ENCODE measurements around the gene PPP1R9B.

The PPP1R9B gene

DNA sequence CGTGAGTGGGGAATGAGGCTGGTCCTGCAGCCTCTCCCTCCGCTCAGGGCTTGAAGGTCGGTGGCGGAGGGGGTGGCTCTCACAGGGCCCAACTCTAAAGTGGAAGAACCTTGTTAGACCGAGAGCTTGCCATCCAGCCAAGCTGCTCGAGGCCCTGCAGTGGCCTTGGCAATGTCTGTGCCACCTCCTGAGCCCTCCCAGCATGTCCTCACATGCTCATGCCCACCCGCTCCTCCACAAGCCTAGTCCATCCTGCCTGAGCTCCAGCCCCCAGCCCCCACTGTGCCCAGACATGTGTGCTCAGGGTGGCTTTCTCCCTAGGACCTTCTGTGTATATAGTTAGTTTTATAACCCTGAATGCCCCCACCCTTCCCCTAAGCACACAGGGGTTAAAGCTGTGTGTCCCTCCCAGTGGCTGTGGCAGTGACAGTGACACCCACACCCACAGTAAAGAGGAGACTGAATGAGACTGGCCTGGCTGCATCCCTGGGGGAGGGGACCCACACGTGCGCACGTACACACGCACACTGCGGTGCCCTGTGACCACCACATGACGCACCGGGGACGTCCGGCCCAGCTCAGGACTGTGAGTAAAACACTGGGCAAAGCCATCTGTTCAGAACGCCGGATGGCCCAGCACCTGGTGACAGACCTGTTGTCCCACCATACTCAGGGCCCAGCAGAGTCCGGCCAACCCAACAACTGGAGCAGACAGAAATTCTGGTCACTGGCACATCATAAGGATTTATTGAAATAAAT, 39.7 kb downstream of the PPP1R9B start:
- no peak for DNase-seq (ENCODE audit: low spot score)
- Histone ChIP-seq H3K14ac (ENCODE audit: low read length) (no peak overlapping the region), H4K8ac (ENCODE audit: low read depth, low read length) (no peak overlapping the region), H2AK5ac (ENCODE audit: low read depth, low read length) (peak overlapping the region; percentile 34), H2AFZ (ENCODE audit: low read length) (no peak overlapping the region), H3K4me1 (ENCODE audit: control insufficient read depth in 2 of 2, insufficient read depth in 1 of 2, low read depth in 1 of 2, low read length in 2 of 2) (peaks cover 18 to 21% of the 10 kb centered on the region in 2 donors), H3K9me3 (replicated peaks in 1 of 2; ENCODE audit: control insufficient read depth in 2 of 2, insufficient read depth in 1 of 2, low read depth in 1 of 2, low read length in 2 of 2) (no peaks in the 10 kb centered on the region), H3K4me3 (ENCODE audit: low read length in 2 of 2) (no peak overlapping the region), H3K27ac (replicated peaks; ENCODE audit: low read length) (peak overlapping the region; percentile 18), H3K36me3 (replicated peaks in 1 of 2; ENCODE audit: control insufficient read depth in 2 of 2, insufficient read depth in 2 of 2, low read length in 2 of 2) (peaks cover 18 to 47% of the 10 kb centered on the region in 2 donors), H3K4ac (ENCODE audit: low read length) (no peak overlapping the region), H3K23ac (ENCODE audit: low read depth, low read length, poor library complexity) (peak overlapping the region; percentile 22), H2BK15ac (ENCODE audit: low read length) (no peak overlapping the region), H3K27me3 (ENCODE audit: control insufficient read depth in 3 of 3, insufficient read depth in 3 of 3, low read depth in 1 of 3, low read length in 3 of 3) (no peaks in the 10 kb centered on the region), H2BK12ac (ENCODE audit: low read length) (peak overlapping the region; percentile 95), H3K4me2 (ENCODE audit: insufficient read depth, low read length, poor library complexity, severe bottlenecking) (no peak overlapping the region), H4K91ac (ENCODE audit: low read depth, low read length, poor library complexity) (no peak overlapping the region), H2BK120ac (ENCODE audit: low read depth, low read length) (no peak overlapping the region), H2BK5ac (ENCODE audit: low read length) (peak overlapping the region; percentile 76), H3K9ac (ENCODE audit: low read depth, low read length, poor library complexity) (peak overlapping the region; percentile 54), H3K18ac (ENCODE audit: low read length) (peak overlapping the region; percentile 78), H3K79me1 (ENCODE audit: low read depth, low read length) (peaks cover 2% of the 10 kb centered on the region)
- no CpG with 5 or more reads among the region's 19 CpGs for WGBS, 2 donors (ENCODE audit: extremely low coverage in 2 of 2, insufficient read length in 2 of 2, insufficient replicate concordance in 1 of 2)

DNA sequence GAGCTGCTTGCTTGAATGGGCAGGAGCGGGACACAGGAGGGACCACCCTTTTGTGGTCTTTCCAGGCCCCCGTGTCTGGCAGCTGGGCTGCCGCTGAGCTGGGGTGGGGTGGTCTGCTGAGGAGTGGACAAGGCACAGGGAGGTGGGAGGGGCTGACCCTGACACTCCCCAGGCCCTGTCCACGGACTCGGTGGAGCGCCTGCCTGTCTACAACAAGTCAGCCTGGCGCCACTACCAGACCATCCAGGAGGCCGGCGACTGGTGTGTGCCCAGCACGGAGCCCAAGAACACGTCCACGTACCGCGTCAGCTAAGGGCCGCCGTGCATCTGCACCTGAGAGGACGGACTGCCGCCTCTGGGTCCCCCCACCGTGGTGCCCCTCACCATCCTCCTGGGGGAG, 40.7 kb downstream of the PPP1R9B start:
- no peak overlapping the region for H3K4ac ChIP-seq (ENCODE audit: low read length)
- no peak overlapping the region for H3K18ac ChIP-seq (ENCODE audit: low read length)
- H2BK15ac ChIP-seq (ENCODE audit: low read length): no peak overlapping the region
- no peak for DNase-seq (ENCODE audit: low spot score)
- H3K4me1 ChIP-seq (ENCODE audit: control insufficient read depth in 2 of 2, insufficient read depth in 1 of 2, low read depth in 1 of 2, low read length in 2 of 2): peaks cover 21 to 22% of the 10 kb centered on the region in 2 donors
- no peak overlapping the region for H4K8ac ChIP-seq (ENCODE audit: low read depth, low read length)
- H3K79me1 ChIP-seq (ENCODE audit: low read depth, low read length): peaks cover 2% of the 10 kb centered on the region
- H3K9me3 ChIP-seq (replicated peaks in 1 of 2; ENCODE audit: control insufficient read depth in 2 of 2, insufficient read depth in 1 of 2, low read depth in 1 of 2, low read length in 2 of 2): no peaks in the 10 kb centered on the region
- H2AFZ ChIP-seq (ENCODE audit: low read length): no peak overlapping the region
- H3K9ac ChIP-seq (ENCODE audit: low read depth, low read length, poor library complexity): no peak overlapping the region
- no peak overlapping the region for H2BK5ac ChIP-seq (ENCODE audit: low read length)
- H3K14ac ChIP-seq (ENCODE audit: low read length): no peak overlapping the region
- no peak overlapping the region for H2BK12ac ChIP-seq (ENCODE audit: low read length)
- WGBS, 2 donors (ENCODE audit: extremely low coverage in 2 of 2, insufficient read length in 2 of 2, insufficient replicate concordance in 1 of 2): no CpG with 5 or more reads among the region's 19 CpGs
- peak overlapping the region; percentile 91 for H2BK120ac ChIP-seq (ENCODE audit: low read depth, low read length)
- H3K4me3 ChIP-seq (ENCODE audit: low read length in 2 of 2): no peak overlapping the region
- H4K91ac ChIP-seq (ENCODE audit: low read depth, low read length, poor library complexity): peak overlapping the region; percentile 30
- H3K4me2 ChIP-seq (ENCODE audit: insufficient read depth, low read length, poor library complexity, severe bottlenecking): no peak overlapping the region
- H3K36me3 ChIP-seq (replicated peaks in 1 of 2; ENCODE audit: control insufficient read depth in 2 of 2, insufficient read depth in 2 of 2, low read length in 2 of 2): peaks cover 18 to 43% of the 10 kb centered on the region in 2 donors
- H3K23ac ChIP-seq (ENCODE audit: low read depth, low read length, poor library complexity): no peak overlapping the region
- no peak overlapping the region for H3K27ac ChIP-seq (replicated peaks; ENCODE audit: low read length)
- H2AK5ac ChIP-seq (ENCODE audit: low read depth, low read length): peak overlapping the region; percentile 34
- H3K27me3 ChIP-seq (ENCODE audit: control insufficient read depth in 3 of 3, insufficient read depth in 3 of 3, low read depth in 1 of 3, low read length in 3 of 3): no peaks in the 10 kb centered on the region

DNA sequence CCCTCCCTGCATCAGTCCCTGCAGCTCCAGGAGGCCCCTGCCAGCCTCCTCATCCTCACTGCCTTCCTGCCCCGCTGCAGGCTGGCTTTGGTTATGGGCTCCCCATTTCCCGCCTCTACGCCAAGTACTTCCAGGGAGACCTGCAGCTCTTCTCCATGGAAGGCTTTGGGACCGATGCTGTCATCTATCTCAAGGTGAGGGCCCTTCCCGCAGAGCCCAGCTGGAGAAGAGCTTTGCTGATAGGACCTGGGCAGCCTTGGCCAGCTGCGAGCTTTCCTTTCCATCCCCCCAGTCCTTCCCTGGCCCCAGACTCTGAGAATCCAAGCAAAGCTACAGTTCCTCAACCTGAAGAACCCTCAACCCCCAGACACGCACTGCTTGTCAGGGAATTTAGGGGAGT, 41.3 kb downstream of the PPP1R9B start:
- Histone ChIP-seq H3K9me3 (replicated peaks in 1 of 2; ENCODE audit: control insufficient read depth in 2 of 2, insufficient read depth in 1 of 2, low read depth in 1 of 2, low read length in 2 of 2) (no peaks in the 10 kb centered on the region), H3K27me3 (ENCODE audit: control insufficient read depth in 3 of 3, insufficient read depth in 3 of 3, low read depth in 1 of 3, low read length in 3 of 3) (no peaks in the 10 kb centered on the region), H3K27ac (replicated peaks; ENCODE audit: low read length) (no peak overlapping the region), H3K14ac (ENCODE audit: low read length) (no peak overlapping the region), H3K36me3 (replicated peaks in 1 of 2; ENCODE audit: control insufficient read depth in 2 of 2, insufficient read depth in 2 of 2, low read length in 2 of 2) (peaks cover 17 to 43% of the 10 kb centered on the region in 2 donors), H3K4me1 (ENCODE audit: control insufficient read depth in 2 of 2, insufficient read depth in 1 of 2, low read depth in 1 of 2, low read length in 2 of 2) (peaks cover 21 to 25% of the 10 kb centered on the region in 2 donors), H3K4me3 (ENCODE audit: low read length in 2 of 2) (no peak overlapping the region), H4K91ac (ENCODE audit: low read depth, low read length, poor library complexity) (no peak overlapping the region), H3K18ac (ENCODE audit: low read length) (peak overlapping the region; percentile 17), H3K79me1 (ENCODE audit: low read depth, low read length) (peaks cover 2% of the 10 kb centered on the region), H2BK5ac (ENCODE audit: low read length) (no peak overlapping the region), H2BK120ac (ENCODE audit: low read depth, low read length) (no peak overlapping the region), H2AFZ (ENCODE audit: low read length) (no peak overlapping the region), H3K4me2 (ENCODE audit: insufficient read depth, low read length, poor library complexity, severe bottlenecking) (no peak overlapping the region), H2AK5ac (ENCODE audit: low read depth, low read length) (no peak overlapping the region), H3K23ac (ENCODE audit: low read depth, low read length, poor library complexity) (no peak overlapping the region), H2BK15ac (ENCODE audit: low read length) (no peak overlapping the region), H2BK12ac (ENCODE audit: low read length) (no peak overlapping the region), H3K9ac (ENCODE audit: low read depth, low read length, poor library complexity) (peak overlapping the region; percentile 21), H4K8ac (ENCODE audit: low read depth, low read length) (no peak overlapping the region), H3K4ac (ENCODE audit: low read length) (peak overlapping the region; percentile 23)
- no CpG with 5 or more reads among the region's 7 CpGs for WGBS, 2 donors (ENCODE audit: extremely low coverage in 2 of 2, insufficient read length in 2 of 2, insufficient replicate concordance in 1 of 2)
- no peak for DNase-seq (ENCODE audit: low spot score)

DNA sequence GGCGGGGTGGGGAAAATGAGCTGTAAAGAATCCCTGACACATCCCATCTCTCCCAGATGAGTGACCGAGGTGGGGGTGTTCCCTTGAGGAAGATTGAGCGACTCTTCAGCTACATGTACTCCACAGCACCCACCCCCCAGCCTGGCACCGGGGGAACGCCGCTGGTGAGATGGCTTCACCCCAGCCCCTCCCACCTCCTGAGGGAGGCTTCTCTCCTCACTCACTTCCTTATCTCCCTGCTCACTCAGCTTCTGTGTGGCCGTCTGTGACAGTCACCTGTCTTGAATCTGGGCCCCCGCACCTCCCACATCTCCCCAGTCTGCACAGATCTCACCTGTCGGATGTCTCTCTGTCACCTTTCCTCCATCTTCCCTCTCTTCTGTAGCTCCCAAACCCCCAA, 41.9 kb downstream of the PPP1R9B start:
- Histone ChIP-seq H3K27me3 (ENCODE audit: control insufficient read depth in 3 of 3, insufficient read depth in 3 of 3, low read depth in 1 of 3, low read length in 3 of 3) (no peaks in the 10 kb centered on the region), H2BK15ac (ENCODE audit: low read length) (no peak overlapping the region), H3K4me3 (ENCODE audit: low read length in 2 of 2) (no peak overlapping the region), H3K79me1 (ENCODE audit: low read depth, low read length) (peaks cover 2% of the 10 kb centered on the region), H3K4ac (ENCODE audit: low read length) (no peak overlapping the region), H4K91ac (ENCODE audit: low read depth, low read length, poor library complexity) (no peak overlapping the region), H3K36me3 (replicated peaks in 1 of 2; ENCODE audit: control insufficient read depth in 2 of 2, insufficient read depth in 2 of 2, low read length in 2 of 2) (peaks cover 16 to 38% of the 10 kb centered on the region in 2 donors), H2BK5ac (ENCODE audit: low read length) (no peak overlapping the region), H3K14ac (ENCODE audit: low read length) (no peak overlapping the region), H2AFZ (ENCODE audit: low read length) (no peak overlapping the region), H3K4me1 (ENCODE audit: control insufficient read depth in 2 of 2, insufficient read depth in 1 of 2, low read depth in 1 of 2, low read length in 2 of 2) (peaks cover 17 to 25% of the 10 kb centered on the region in 2 donors), H2BK120ac (ENCODE audit: low read depth, low read length) (peak overlapping the region; percentile 72), H2AK5ac (ENCODE audit: low read depth, low read length) (no peak overlapping the region), H3K18ac (ENCODE audit: low read length) (peak overlapping the region; percentile 17), H4K8ac (ENCODE audit: low read depth, low read length) (no peak overlapping the region), H3K4me2 (ENCODE audit: insufficient read depth, low read length, poor library complexity, severe bottlenecking) (no peak overlapping the region), H3K9ac (ENCODE audit: low read depth, low read length, poor library complexity) (no peak overlapping the region), H2BK12ac (ENCODE audit: low read length) (peak overlapping the region; percentile 41), H3K27ac (replicated peaks; ENCODE audit: low read length) (no peak overlapping the region), H3K23ac (ENCODE audit: low read depth, low read length, poor library complexity) (no peak overlapping the region), H3K9me3 (replicated peaks in 1 of 2; ENCODE audit: control insufficient read depth in 2 of 2, insufficient read depth in 1 of 2, low read depth in 1 of 2, low read length in 2 of 2) (no peaks in the 10 kb centered on the region)
- no CpG with 5 or more reads among the region's 9 CpGs for WGBS, 2 donors (ENCODE audit: extremely low coverage in 2 of 2, insufficient read length in 2 of 2, insufficient replicate concordance in 1 of 2)
- DNase-seq (ENCODE audit: low spot score): no peak

All from neuronal stem cell (in vitro differentiated cells).